SH-SY5Y (cell line): ENCODE data around the gene LMO1.

Experiments used
- GATA2 ChIP-seq: IDR thresholded peaks from 2 replicates; pipeline ENCODE4 v1.6.1; 2011; ENCODE audit warnings: mild to moderate bottlenecking, low read depth, low read length
- GATA3 ChIP-seq: IDR thresholded peaks from 2 replicates; pipeline ENCODE4 v1.6.1; 2011; ENCODE audit warnings: low read depth, mild to moderate bottlenecking, low read length, moderate library complexity

DNA sequence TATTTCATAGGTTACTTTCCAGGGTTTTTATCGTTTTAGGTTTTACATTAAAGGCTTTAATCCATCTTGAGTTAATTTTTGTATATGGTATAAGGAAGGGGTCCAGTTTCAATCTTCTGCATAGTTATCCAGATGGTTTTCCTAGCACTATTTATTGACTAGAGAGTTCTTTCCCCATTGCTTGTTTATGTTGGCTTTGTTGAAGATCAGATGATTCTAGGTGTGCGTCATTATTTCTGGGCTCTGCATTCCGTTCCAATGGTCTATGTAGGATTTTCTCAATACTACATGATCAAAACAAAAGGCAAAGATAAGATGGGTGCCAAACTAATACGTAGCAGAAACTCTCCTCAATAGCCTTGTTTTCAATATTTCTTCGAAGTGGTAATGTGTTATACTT is 80.6 kb downstream of the LMO1 start:
- TF ChIP-seq GATA3 (no peak), GATA2 (no peak)
